DMS153 treated with DMSO at 0.1 percent for 48 hours (cell line): Measurements from ENCODE around the gene SIX2.
A peak's percentile ranks its signal among the peaks of the same experiment; 100 is the strongest.
"Not testable (repeated sequence)": the region's sequence is repeated elsewhere in the genome, so short reads cannot be mapped to it uniquely, and the experiment has no call there.

Source experiments
- DNase-seq: peaks from one replicate; lab custom pipeline; 2025; ENCODE audit not compliant: unreplicated experiment; lab: John Stamatoyannopoulos, UW

The SIX2 gene

GRCh38 chr2:45009303-45009927, at the start of gene SIX2:
SIX2 (minus strand) TSS chr2:45009452; CDS start chr2:45009110, 342 bp downstream.
- DNase-seq: peak; percentile 97

GRCh38 chr2:45055162-45055605, 45.9 kb upstream of the SIX2 start:
- DNase-seq: no peak

- DNase-seq: no peak
Measured at GRCh38 chr2:45053966-45054365, 44.7 kb upstream of the SIX2 start.

- DNase-seq: no peak
Measured at GRCh38 chr2:45052388-45052928, 43.2 kb upstream of the SIX2 start.

GRCh38 chr2:45049569-45050336, 40.5 kb upstream of the SIX2 start:
- DNase-seq: no peak

GRCh38 chr2:45047301-45047700, 38.0 kb upstream of the SIX2 start:
- DNase-seq: no peak

- DNase-seq: no peak
Measured at GRCh38 chr2:45046786-45047185, 37.5 kb upstream of the SIX2 start.

- DNase-seq: no peak
Measured at GRCh38 chr2:45045706-45046105, 36.5 kb upstream of the SIX2 start.

- no peak for DNase-seq
Measured at GRCh38 chr2:45044916-45045315, 35.7 kb upstream of the SIX2 start.

GRCh38 chr2:45043174-45043573, 33.9 kb upstream of the SIX2 start:
- DNase-seq: no peak

GRCh38 chr2:45042401-45042800, 33.1 kb upstream of the SIX2 start:
- DNase-seq: no peak

GRCh38 chr2:45040786-45041185, 31.5 kb upstream of the SIX2 start:
- no peak for DNase-seq

- not testable (repeated sequence) for DNase-seq
Measured at GRCh38 chr2:45039804-45040203, 30.6 kb upstream of the SIX2 start.

- DNase-seq: not testable (repeated sequence)
Measured at GRCh38 chr2:45038861-45039260, 29.6 kb upstream of the SIX2 start.

GRCh38 chr2:45033302-45033701, 24.1 kb upstream of the SIX2 start:
- DNase-seq: no peak

- no peak for DNase-seq
Measured at GRCh38 chr2:45031028-45031427, 21.8 kb upstream of the SIX2 start.

- no peak for DNase-seq
Measured at GRCh38 chr2:45030553-45030952, 21.3 kb upstream of the SIX2 start.

- DNase-seq: no peak
Measured at GRCh38 chr2:45029215-45029614, 20.0 kb upstream of the SIX2 start.

GRCh38 chr2:45028276-45028675, 19.0 kb upstream of the SIX2 start:
- DNase-seq: no peak

GRCh38 chr2:45026924-45027450, 17.7 kb upstream of the SIX2 start:
- DNase-seq: no peak

GRCh38 chr2:45024600-45025291, 15.5 kb upstream of the SIX2 start:
- no peak for DNase-seq
